ENCODE results near the gene INTS13.
"Not testable (repeated sequence)": the region's sequence is repeated elsewhere in the genome, so short reads cannot be mapped to it uniquely, and the experiment has no call there.

Gene INTS13

DNA sequence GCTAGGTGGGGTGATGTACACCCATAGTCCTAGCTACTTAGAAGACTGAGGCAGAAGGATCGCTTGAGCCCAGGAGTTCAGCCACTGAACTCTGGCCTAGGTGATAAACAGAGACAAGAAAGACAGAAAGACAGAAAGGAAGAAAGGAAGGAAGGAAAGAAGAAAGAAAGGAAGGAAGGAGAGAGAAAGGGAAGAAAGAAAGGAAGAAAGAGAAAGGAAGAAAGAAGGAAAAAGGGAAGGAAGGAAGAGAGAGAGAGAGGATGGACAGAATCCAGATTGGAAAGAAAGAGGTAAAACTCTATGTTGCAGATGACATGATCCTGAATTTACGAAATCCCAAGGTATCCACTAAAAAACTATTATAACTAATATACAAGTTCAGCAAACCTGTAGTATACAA lies 8.2 kb downstream of the INTS13 start:
- DNase-seq: no peak

DNA sequence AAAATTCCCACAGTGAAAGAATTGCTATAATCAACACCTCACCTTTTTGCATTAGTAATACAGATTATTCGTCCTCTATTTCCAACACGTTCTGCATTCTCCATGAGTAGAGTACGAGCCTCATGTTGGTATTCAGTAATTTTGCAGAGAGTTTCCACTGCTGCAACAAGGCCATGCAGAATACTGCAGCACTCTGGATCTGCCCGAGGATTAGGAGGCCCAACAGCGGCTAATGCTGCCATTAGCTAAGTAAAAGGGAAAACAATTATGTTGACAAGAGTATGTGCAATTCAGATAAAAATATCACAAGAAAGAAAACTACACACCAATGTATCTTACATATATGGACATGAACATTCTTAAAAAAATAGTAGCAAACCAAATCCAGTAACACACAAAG lies 9.1 kb downstream of the INTS13 start:
- no peak for DNase-seq

DNA sequence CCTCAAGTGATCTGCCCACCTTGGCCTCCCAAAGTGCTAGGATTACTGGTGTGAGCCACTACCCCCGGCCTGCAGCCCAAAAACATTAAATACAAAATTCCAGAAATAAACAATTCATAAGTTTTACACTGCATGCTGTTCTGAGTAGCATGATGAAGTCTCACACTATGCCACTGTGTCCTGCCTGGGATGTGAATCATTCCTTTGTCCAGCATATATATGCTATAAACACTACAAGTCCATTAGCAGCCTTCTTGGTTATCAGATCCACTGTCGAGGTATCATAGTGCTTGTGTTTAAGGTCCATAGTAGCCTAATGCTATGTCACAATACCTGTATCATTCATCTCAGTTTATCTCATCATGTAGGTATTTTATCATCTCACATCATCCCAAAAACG lies 15.9 kb downstream of the INTS13 start:
- DNase-seq: no peak

DNA sequence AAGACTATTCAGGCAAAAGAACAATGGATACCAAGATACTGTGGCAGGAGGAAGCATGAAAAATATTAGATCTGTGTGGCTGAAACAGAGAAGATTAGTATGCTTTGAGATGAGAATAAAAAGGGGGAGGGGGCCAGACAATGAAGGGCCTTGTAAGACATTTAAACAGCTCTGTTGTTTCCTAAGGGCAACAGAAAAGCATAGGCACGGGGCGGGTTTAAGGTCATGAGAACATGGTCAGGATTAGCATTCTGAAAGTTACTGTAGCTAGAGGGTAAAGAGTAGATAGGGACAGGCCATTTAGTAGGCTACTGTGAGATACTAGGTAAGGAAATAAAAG lies 18.6 kb downstream of the INTS13 start:
- DNase-seq: no peak

DNA sequence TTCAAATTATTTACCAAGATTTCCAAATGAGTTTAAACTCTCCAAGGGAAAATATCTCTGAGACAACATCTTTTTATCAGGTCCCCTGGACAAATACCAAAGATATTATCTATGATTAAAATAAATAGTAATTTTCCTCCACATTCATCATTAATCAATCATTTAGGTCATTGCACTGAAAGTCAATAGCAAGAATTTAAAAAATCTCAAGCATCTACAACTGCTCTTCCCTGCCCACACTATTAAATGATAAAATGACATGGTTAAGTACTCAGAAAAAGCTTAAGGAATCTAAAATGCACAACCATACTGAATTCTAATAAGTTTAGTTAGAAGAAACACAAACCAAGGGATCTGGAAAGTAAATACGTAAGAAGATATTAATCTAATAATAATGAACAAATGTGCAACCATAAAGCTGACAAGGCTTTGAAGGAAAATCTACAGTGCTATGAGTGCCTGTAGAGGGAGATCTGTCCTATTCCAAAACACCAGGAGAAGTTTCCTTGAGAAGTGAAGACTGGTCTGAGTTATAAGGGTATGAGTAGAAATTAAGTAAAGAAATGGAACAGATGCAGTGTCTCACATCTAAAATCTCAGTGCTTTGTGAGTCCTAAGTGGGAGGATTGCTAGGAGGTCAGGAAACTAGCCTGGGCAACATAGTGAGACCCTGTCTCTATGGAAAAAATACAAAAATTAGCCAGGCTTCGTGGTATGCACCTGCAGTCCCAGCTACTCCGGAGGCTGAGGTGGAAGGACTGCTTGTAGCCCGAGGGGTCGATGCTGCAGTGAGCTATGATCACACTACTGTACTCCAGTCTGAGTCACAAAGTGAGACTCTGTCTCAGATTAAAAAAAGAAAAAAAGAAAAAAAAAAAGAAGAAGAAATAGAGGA lies 19.2 kb downstream of the INTS13 start:
- no peak for DNase-seq

DNA sequence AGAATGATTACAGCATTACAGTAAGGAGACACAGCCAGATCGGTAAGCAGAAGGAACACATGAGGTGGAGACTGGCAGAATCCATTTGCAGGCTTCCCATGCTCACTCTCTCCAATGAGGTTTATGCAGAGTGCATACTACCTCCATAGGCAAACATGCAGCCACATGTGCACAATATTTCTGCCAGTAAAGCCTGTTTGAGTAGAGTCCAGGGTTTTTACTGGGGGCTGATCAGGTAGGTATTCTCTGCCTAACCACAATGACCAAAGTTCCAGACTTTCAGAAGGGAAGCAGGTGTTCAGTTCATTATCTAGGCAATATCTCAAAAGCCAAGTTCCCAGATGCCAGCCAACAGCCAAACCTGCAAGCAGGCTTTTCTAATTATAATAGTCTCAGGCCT lies 31.1 kb downstream of the INTS13 start:
- no peak for DNase-seq

DNA sequence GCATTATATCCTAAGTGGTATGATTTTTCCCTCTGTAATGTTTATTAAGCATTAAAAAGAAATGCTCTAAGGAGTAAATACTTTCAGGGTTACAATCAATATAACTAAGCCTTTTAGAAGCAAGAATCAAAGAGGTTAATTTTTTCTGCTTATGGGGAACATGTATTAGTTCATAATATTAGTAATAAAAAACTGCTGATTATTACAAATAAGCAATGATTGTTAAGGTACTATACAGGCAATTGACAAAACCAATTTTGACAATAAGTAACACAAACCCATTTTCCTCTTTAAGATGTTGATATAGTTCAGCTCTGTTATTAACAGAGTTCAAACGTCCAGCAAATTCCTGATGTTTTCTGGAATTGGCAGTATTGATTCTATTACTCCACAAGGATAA lies 31.8 kb downstream of the INTS13 start:
- no peak for DNase-seq

DNA sequence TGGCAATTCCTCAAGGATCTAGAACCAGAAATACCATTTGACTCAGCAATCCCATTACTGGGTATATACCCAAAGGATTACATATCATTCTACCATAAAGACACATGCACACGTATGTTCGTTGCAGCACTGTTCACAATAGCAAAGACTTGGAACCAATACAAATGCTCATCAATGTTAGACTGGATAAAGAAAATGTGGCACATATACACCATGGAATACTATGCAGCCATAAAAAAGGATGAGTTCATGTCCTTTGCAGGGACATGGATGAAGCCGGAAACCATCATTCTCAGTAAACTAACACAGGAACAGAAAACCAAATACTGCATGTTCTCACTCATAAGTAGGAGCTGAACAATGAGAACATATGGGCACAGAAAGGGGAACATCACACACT lies 34.4 kb downstream of the INTS13 start:
- not testable (repeated sequence) for DNase-seq

DNA sequence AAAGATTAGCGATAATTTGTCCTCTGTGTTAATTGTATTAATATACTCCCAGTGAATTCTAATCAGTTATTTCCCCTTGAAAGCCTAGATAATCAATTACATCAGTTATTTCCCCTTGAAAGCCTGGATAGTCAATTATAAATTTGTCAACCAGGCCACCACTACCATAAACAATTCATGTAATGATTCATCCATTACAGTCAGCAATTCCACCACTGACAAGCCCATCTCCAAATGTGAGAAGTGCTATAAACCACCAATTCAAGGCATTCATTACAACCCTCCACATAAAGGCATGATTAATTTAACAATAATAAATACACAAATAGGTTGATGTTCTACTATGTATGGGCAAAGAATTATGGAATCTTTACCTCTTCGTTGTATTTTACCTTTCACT lies 40.9 kb downstream of the INTS13 start:
- DNase-seq: no peak

DNA sequence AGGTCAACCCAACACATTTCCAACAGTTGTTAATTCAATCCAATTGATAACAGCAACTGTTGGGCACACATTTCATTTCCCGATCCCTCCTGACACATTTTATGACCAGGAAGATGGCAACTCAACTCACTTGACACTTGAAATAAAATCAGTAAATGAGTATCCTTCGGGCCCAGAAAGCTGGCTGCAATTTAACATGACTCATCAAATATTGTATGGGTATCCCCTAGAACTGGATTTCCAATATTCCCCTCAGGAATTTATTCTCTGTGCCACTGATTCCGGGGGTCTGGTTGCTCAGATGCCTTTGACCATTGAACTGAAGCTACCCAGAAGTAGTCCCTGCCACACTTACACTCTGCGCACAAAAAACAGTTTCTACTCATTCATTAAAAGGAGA lies 42.1 kb downstream of the INTS13 start:
- no peak for DNase-seq

DNA sequence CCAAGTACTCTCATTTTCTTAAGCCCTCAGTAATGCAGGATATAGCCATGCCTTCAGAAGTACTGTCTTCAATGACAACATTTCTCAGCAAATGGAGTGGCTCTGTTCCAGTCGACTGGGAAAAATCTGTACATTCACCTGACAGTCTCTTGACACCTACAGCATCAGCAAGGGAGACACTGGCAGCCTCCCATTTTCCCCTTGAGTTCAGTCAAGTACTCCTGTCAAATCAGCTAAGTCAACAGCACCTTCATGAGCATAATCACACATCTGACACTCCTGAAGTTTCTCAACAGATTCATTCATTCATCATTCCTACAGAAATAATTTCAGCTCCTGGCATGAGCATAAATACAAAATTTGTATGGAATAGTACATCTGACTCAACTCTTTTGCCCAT lies 46.1 kb downstream of the INTS13 start:
- DNase-seq: no peak

DNA sequence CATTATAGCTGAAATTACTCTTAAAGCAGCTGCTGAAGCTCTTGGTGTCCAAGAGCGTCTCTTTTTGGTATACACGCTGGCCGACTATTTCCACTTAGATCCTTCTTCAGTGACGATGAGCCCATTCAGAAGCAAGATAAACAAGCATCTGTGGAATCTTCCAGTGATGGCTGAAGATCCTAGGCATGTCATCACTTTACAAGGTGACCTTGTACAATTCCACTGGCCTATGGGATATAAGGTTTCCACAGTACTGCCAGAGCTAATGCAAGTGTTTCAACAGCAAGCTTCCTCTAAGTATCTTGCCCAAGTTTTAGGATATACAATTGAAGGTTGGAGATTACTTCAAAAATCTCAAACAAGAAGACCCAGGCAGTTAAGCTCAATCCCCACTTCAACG lies 47.0 kb downstream of the INTS13 start:
- no peak for DNase-seq

DNA sequence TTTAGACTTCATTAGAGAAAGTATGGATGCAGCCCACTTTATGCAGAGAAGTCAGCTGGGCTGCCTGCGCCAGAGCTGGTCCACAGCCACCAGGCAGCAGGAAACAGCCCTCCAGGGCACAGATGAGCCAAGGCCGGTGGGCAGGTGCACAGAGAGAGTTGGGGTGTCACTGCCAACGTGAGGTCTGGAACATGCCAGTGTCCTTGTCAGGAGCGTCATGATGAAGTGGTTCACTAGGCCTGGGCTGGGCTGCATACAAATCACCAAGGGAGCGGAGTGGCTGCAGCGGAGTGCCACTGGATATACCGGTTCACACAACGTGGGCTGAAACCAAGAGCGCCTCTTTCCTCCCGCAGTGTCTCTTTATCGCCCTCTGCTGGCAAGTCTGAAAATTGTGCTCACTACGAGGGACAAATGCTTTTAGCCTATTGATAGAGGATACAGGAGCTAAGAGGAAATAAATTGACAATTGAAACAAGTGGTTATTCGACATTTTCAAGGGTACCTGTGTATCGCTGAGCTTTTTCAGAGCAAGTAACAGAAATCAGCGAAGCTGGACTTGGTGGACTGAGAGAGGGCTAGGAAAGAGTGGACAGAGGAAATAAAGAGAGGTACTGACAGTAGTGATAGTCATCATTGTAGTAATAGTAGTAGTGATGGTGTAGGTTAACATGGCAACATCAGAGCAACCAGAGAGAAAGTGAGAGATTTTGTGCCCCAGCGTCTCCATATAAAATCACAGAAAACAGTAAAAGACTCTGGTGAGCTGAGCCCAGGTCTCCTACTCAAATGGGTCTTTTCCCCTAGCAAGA lies 52.8 kb downstream of the INTS13 start:
- DNase-seq: peak; percentile 85

DNA sequence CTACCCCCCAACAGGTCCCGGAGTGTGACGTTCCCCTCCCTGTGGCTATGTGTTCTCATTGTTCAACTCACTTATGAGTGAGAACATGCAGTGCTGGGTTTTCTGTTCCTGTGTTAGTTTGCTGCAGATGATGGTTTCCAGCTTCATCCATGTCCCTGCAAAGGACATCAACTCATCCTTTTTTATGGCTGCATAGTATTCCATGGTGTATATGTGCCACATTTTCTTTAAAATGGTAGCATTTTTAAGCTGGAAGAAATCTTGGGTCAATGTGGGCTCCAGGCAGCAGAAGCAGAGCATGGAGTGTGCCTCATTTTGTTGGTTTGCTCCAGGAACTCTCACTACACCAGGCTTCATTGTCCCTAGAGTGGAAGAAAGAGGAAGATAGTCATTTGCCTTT lies 57.2 kb downstream of the INTS13 start:
- DNase-seq: no peak

DNA sequence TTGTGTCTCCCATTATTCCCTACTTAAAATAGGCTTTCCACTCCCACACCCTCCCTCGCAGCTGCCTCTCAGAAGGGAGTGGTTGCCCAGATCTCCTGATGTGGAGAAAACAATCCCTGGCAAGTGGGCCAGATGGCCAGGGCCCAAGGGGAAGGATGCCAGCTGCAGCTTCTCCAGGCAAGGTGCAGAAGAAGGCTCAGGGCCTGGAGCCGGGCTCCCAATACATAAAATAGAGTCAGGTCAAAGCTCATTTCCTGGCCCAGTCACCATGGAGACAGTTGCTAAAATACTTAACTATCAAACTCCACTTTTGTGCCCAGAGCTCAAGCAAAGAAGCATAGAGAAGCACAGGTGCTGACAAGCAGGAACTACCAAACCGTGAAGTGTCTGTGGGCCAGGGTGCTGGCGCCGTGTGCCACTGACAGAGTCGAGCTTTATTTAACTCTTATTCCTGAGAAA lies 59.1 kb downstream of the INTS13 start:
- peak; percentile 80 for DNase-seq

DNA sequence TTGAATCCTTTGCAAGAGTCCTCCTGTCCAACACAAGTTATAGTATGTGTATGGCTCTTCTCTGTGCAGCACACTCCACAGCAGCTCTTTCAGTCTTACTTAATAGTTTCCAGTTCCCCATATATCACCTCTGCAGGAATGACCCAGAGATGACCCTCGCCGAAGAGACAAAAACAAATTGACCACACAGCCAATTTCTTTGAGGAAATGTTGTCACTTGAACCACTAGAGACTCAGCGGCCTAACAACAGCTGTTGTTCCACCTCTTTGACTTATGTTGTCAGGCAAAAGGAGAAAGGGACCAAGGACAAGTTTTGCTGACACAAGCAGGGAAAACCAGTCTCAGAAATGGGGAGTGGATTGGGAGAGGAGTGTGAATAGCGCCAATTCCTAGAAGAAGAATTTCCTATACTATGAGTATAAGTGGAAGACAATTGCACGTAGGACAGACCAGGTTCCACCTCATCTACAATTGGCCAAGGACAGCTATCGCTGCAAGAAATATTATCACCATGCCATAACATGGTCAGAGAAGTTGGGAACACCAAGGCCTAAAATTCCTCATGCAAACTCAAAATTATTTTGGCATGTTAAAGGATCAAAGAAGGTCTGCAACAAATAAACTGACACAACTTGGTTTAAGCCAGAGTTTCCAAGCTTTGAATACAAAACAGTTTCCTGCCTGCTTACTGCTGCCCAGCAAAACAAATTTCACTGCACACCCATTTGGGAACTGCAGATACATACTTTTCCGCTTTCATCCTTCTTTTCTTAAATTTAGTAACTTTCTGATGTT lies 63.1 kb downstream of the INTS13 start:
- DNase-seq: no peak

DNA sequence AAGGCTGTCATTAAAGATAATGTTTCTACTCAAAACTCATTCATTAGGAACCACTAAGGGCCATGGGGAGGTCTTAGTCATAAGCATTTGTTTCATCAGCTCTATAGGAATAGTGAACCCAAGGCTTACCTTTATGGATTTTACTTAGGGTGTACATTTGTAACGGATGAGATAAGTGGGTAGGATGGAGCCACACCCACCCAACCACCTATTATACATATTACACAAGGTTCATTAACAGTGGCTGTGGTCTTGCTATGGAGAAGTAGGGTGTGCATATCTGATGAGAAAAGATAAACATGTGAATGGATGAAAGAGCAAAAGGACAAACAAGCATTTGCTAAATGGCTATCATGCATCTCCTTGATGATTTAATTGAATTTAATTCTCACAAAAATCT lies 65.2 kb downstream of the INTS13 start:
- DNase-seq: no peak

DNA sequence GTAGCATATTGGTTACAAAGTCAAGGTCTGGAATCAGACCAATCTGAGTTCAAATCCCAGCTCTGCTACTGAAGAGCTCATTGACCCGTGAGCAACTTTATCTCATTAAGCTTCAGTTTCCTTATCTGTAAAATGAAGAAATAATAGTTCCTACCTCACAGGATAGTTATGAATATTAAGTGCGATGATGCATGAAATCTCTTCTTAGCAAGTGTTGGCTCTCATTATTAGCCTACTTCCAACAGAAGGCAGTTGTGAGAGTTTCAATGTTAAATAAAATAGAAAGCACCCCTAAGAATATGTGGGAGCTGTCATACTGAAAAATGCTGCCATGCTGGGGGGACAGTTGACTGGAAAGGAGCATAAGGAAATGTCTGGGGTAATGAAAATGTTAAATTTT lies 65.8 kb downstream of the INTS13 start:
- DNase-seq: no peak

DNA sequence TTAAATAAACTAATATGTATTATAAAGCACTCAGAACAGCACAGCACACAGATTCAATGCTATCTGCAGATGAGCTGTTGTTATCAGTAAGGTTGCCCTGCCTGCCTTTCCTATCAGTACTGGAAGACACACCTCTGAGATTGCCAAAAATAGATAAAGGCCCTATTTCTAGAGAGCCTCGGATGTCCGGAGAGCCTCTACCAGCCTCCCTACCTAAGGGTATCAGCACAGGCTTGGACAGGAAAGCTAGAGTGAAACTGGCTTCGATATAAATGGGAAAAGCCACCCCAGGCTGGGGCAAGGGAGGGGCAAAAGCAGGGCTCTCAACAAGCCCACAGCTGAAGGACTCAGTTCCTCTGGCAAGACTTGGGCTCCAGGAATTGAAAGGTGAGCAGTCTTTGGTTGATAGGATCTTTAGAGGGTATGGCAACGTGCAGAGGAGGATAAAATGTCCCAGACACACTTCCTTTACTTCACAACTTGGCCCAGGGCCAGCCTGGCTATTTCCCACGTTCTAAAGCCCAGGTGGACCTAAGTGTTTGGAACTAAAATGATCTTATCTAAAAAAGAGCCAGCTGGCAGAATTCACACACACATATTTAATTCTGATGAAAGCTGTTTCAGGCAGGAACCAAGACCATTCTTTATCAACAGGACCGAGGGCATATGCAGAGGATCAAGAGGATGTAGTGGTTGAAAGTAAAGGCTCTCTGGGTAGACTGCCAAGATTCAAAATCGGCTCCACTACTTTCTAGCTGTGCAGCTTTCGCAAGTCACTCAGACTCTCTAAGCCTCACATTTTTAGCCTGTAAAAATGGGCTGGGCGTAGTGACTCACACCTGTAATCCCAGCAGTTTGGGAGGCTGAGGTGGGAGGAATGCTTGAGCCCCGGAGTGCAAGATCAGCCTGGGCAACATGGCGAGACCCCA lies 67.0 kb downstream of the INTS13 start:
- DNase-seq: no peak

DNA sequence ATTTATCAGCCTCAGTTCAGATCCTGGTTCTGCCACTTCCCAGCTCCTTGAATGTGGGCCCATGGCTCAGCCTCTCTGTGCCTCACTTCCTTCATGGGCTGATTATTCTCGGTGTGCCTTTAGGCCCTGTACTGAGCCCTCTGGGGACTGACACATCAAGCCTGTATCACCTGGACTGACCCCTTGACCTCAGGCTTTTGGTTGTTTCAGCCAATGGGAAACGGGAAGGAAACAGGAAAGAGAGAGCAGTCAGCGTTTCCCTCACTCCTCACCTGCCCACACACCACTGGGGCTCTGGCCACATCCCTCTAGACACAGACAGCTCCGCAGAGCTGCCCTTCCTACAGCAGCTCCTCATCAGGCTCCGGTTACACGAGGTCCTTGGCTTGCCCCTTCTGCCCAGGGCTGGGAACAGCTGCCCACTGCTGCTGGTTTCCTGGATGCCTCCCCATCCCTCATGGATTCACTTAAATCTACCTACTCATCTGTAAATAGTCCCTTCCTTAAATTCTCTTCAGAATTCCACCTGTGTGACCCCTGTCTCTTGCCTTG lies 67.8 kb downstream of the INTS13 start:
- DNase-seq: no peak

DNA sequence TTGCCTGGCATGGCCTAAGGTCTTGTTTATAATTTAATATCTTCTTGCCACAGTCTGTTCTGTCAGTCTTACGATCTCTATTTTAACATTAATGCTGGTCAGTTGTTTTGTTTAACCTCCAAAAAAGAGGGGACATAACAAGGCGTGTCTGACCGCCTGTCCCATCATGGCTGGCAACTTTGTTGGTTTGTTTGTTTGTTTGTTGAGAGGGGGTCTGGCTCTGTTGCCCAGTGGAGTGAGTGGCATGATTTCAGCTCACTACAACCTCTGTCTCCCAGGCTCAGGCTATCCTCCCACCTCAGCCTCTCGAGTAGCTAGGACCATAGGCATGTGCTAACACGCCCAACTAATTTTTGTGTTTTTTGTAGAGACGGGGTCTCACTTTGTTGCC lies 68.7 kb downstream of the INTS13 start:
- no peak for DNase-seq

All from right hindlimb (tissue), 1 donor.